ENCODE measurements around the gene TSNAXIP1.

TSNAXIP1 gene

DNA sequence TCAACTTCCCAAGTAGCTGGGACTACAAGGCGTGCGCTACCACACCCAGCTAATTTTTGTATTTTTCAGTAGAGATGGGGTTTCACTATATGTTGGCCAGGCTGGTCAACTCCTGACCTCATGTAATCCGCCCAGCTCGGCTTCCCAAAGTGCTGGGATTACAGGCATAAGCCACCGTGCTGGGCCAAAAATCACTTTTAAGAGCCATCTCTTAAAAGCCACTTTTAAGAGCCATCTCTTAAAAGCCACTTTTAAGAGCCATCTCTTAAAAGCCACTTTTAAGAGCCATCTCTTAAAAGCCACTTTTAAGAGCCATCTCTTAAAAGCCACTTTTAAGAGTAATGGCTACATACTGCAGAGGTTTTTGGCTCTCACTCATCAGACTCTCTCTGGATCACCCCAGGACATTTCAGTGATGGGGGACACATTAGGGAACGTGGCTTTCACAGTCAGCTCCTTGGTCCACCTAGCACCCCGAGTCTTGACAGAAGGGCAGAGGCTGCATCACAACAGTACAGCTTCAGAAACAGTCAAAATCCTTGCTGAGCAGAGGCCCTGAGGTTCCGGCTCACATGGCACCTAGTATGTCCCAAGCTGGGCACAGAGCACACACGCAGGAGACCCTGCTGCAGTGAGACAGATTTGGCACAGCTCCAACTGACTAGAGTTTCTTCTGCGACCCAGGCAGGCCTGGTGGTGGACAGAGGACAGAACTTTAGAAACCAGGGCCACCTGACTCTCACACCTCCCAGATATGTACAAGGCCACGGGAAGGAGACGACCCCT, 23.9 kb upstream of the TSNAXIP1 start:
- no peak overlapping the region for H3K4me3 ChIP-seq (ENCODE audit: low read depth in 1 of 5, low read length in 5 of 5)
- H3K36me3 ChIP-seq (ENCODE audit: control insufficient read depth in 5 of 5, insufficient read depth in 5 of 5, low read length in 5 of 5): peaks cover 0 to 5% (median 3%) of the 10 kb centered on the region in 5 donors
- no peaks in the 10 kb centered on the region for H3K27me3 ChIP-seq (ENCODE audit: control insufficient read depth in 5 of 5, insufficient read depth in 4 of 5, low read length in 5 of 5)
- peaks cover 0 to 5% (median 0%) of the 10 kb centered on the region in 5 donors for H3K4me1 ChIP-seq (ENCODE audit: control insufficient read depth in 5 of 5, insufficient read depth in 5 of 5, low read length in 5 of 5)
- H3K27ac ChIP-seq (ENCODE audit: low read depth, low read length): no peak overlapping the region
- no peak overlapping the region for H3K9ac ChIP-seq (ENCODE audit: low read length in 5 of 5)
- H3K9me3 ChIP-seq (ENCODE audit: control insufficient read depth in 5 of 5, low read length in 5 of 5): no peaks in the 10 kb centered on the region

DNA sequence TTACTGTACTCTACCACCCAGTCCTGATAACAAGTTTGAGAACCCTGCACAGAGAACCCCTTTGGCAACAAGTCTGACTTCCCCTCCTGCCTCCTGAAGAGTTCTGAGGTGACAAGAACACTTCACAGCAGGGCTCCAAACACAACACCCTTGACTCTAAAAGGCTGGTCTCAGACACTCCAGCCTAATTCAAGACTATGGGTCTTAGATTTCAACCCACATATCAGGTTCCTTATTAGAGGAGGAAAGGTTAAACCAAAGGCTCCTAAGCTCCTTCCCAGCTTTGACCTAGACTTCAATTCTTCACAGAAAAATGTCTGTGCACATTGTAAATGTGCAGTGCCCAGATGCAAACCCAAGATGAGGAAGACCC, 23.4 kb upstream of the TSNAXIP1 start:
- Histone ChIP-seq H3K27ac (ENCODE audit: low read depth, low read length) (no peak overlapping the region), H3K9me3 (ENCODE audit: control insufficient read depth in 5 of 5, low read length in 5 of 5) (no peaks in the 10 kb centered on the region), H3K4me3 (ENCODE audit: low read depth in 1 of 5, low read length in 5 of 5) (no peak overlapping the region), H3K36me3 (ENCODE audit: control insufficient read depth in 5 of 5, insufficient read depth in 5 of 5, low read length in 5 of 5) (peaks cover 0 to 5% (median 3%) of the 10 kb centered on the region in 5 donors), H3K27me3 (ENCODE audit: control insufficient read depth in 5 of 5, insufficient read depth in 4 of 5, low read length in 5 of 5) (no peaks in the 10 kb centered on the region), H3K9ac (ENCODE audit: low read length in 5 of 5) (no peak overlapping the region), H3K4me1 (ENCODE audit: control insufficient read depth in 5 of 5, insufficient read depth in 5 of 5, low read length in 5 of 5) (peaks cover 0 to 5% (median 0%) of the 10 kb centered on the region in 5 donors)

DNA sequence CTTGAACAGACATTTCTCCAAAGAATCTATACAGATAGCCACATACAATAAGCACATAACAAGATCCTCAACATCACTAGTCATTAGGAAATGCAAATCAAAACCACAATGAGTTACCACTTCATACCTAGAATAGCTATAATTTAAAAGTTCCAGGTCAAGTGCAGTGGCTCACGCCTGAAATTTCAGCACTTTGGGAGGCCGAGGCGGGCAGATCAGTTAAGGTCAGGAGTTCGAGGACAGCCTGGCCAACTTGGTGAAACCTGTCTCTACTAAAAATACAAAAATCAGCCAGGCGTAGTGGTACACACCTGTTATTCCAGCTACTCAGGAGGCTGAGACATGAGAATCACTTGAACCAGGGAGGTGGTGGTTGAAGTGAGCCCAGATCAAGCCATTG, 20.2 kb upstream of the TSNAXIP1 start:
- Histone ChIP-seq H3K9me3 (ENCODE audit: control insufficient read depth in 5 of 5, low read length in 5 of 5) (no peaks in the 10 kb centered on the region), H3K27me3 (ENCODE audit: control insufficient read depth in 5 of 5, insufficient read depth in 4 of 5, low read length in 5 of 5) (no peaks in the 10 kb centered on the region), H3K36me3 (ENCODE audit: control insufficient read depth in 5 of 5, insufficient read depth in 5 of 5, low read length in 5 of 5) (no peaks in the 10 kb centered on the region), H3K27ac (ENCODE audit: low read depth, low read length) (no peak overlapping the region), H3K4me3 (ENCODE audit: low read depth in 1 of 5, low read length in 5 of 5) (no peak overlapping the region), H3K4me1 (ENCODE audit: control insufficient read depth in 5 of 5, insufficient read depth in 5 of 5, low read length in 5 of 5) (peaks cover 0 to 5% (median 3%) of the 10 kb centered on the region in 5 donors), H3K9ac (ENCODE audit: low read length in 5 of 5) (no peak overlapping the region)

DNA sequence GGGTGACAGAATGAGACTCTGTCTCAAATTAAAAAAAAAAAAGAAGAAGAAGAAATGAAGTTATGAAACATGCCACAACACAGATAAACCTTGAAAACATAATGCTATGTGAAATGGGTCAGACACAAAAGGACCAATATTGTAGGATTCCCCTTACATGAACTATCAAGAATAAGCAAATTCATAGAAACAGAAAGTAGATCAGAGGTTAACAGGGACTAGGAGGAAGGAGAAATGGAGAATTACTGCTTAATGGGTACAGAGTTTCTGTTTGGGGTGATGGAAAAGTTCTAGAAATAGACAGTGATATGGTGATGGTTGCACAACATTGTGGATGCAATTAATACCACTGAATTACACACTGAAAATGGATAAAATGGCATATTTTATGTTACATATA, 16.6 kb upstream of the TSNAXIP1 start:
- Histone ChIP-seq H3K4me3 (ENCODE audit: low read depth in 1 of 5, low read length in 5 of 5) (no peak overlapping the region), H3K4me1 (ENCODE audit: control insufficient read depth in 5 of 5, insufficient read depth in 5 of 5, low read length in 5 of 5) (peaks cover 0 to 5% (median 3%) of the 10 kb centered on the region in 5 donors), H3K9ac (ENCODE audit: low read length in 5 of 5) (peak overlapping the region in 1 of 5 donors; percentile 11), H3K36me3 (ENCODE audit: control insufficient read depth in 5 of 5, insufficient read depth in 5 of 5, low read length in 5 of 5) (no peaks in the 10 kb centered on the region), H3K9me3 (ENCODE audit: control insufficient read depth in 5 of 5, low read length in 5 of 5) (no peaks in the 10 kb centered on the region), H3K27me3 (ENCODE audit: control insufficient read depth in 5 of 5, insufficient read depth in 4 of 5, low read length in 5 of 5) (no peaks in the 10 kb centered on the region), H3K27ac (ENCODE audit: low read depth, low read length) (no peak overlapping the region)

DNA sequence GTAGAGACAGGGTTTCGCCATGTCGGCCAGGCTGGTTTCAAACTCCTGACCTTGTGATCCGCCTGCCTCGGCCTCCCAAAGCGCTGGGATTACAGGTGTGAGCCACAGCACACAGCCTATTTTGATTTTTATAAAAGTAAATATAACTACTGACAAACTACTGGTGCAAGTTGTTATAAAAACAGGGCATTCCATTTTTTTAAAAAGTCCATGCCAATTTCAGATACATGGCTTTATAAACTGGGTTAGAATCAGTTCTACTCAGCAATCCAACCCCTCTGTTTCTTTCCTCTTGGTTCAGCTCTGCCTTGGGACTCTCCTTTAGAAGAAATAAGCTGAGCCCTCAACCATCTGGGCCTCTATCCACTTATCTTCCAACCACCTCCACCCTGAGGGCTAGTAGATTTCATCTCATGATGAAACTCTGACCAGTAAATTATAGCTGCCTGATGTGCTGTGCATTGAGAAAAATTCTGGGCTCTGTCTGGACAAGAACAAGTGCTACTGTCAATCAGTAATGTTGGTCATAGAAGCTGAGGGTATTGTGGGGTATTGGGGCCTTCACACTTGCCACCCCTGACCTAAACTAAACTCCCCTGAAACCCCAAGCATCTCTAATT, 10.5 kb upstream of the TSNAXIP1 start:
- H3K4me1 ChIP-seq (ENCODE audit: control insufficient read depth in 5 of 5, insufficient read depth in 5 of 5, low read length in 5 of 5): peaks cover 0 to 9% (median 8%) of the 10 kb centered on the region in 5 donors
- H3K9ac ChIP-seq (ENCODE audit: low read length in 5 of 5): no peak overlapping the region
- H3K27me3 ChIP-seq (ENCODE audit: control insufficient read depth in 5 of 5, insufficient read depth in 4 of 5, low read length in 5 of 5): no peaks in the 10 kb centered on the region
- H3K4me3 ChIP-seq (ENCODE audit: low read depth in 1 of 5, low read length in 5 of 5): no peak overlapping the region
- no peaks in the 10 kb centered on the region for H3K9me3 ChIP-seq (ENCODE audit: control insufficient read depth in 5 of 5, low read length in 5 of 5)
- H3K27ac ChIP-seq (ENCODE audit: low read depth, low read length): no peak overlapping the region
- H3K36me3 ChIP-seq (ENCODE audit: control insufficient read depth in 5 of 5, insufficient read depth in 5 of 5, low read length in 5 of 5): peaks cover 0 to 25% (median 8%) of the 10 kb centered on the region in 5 donors

GRCh38 chr16:67800338-67800926, 6.3 kb upstream of the TSNAXIP1 start:
- H3K27ac ChIP-seq (ENCODE audit: low read depth, low read length): no peak overlapping the region
- no peak overlapping the region for H3K4me3 ChIP-seq (ENCODE audit: low read depth in 1 of 5, low read length in 5 of 5)
- no peaks in the 10 kb centered on the region for H3K27me3 ChIP-seq (ENCODE audit: control insufficient read depth in 5 of 5, insufficient read depth in 4 of 5, low read length in 5 of 5)
- peak overlapping the region in 2 of 5 donors; percentile 2 to 20 for H3K9ac ChIP-seq (ENCODE audit: low read length in 5 of 5)
- no peaks in the 10 kb centered on the region for H3K9me3 ChIP-seq (ENCODE audit: control insufficient read depth in 5 of 5, low read length in 5 of 5)
- H3K4me1 ChIP-seq (ENCODE audit: control insufficient read depth in 5 of 5, insufficient read depth in 5 of 5, low read length in 5 of 5): peaks cover 5 to 17% (median 16%) of the 10 kb centered on the region in 5 donors
- peaks cover 5 to 45% (median 17%) of the 10 kb centered on the region in 5 donors for H3K36me3 ChIP-seq (ENCODE audit: control insufficient read depth in 5 of 5, insufficient read depth in 5 of 5, low read length in 5 of 5)

GRCh38 chr16:67801241-67801640, 5.4 kb upstream of the TSNAXIP1 start:
- Histone ChIP-seq H3K27ac (ENCODE audit: low read depth, low read length) (no peak overlapping the region), H3K4me3 (ENCODE audit: low read depth in 1 of 5, low read length in 5 of 5) (no peak overlapping the region), H3K36me3 (ENCODE audit: control insufficient read depth in 5 of 5, insufficient read depth in 5 of 5, low read length in 5 of 5) (peaks cover 5 to 44% (median 17%) of the 10 kb centered on the region in 5 donors), H3K4me1 (ENCODE audit: control insufficient read depth in 5 of 5, insufficient read depth in 5 of 5, low read length in 5 of 5) (peaks cover 8 to 24% (median 24%) of the 10 kb centered on the region in 5 donors), H3K9ac (ENCODE audit: low read length in 5 of 5) (no peak overlapping the region), H3K9me3 (ENCODE audit: control insufficient read depth in 5 of 5, low read length in 5 of 5) (no peaks in the 10 kb centered on the region), H3K27me3 (ENCODE audit: control insufficient read depth in 5 of 5, insufficient read depth in 4 of 5, low read length in 5 of 5) (no peaks in the 10 kb centered on the region)

- H3K27ac ChIP-seq (ENCODE audit: low read depth, low read length): no peak overlapping the region
- H3K9me3 ChIP-seq (ENCODE audit: control insufficient read depth in 5 of 5, low read length in 5 of 5): no peaks in the 10 kb centered on the region
- peaks cover 5 to 38% (median 17%) of the 10 kb centered on the region in 5 donors for H3K36me3 ChIP-seq (ENCODE audit: control insufficient read depth in 5 of 5, insufficient read depth in 5 of 5, low read length in 5 of 5)
- H3K4me1 ChIP-seq (ENCODE audit: control insufficient read depth in 5 of 5, insufficient read depth in 5 of 5, low read length in 5 of 5): peaks cover 8 to 26% (median 24%) of the 10 kb centered on the region in 5 donors
- H3K4me3 ChIP-seq (ENCODE audit: low read depth in 1 of 5, low read length in 5 of 5): no peak overlapping the region
- H3K27me3 ChIP-seq (ENCODE audit: control insufficient read depth in 5 of 5, insufficient read depth in 4 of 5, low read length in 5 of 5): no peaks in the 10 kb centered on the region
- peak overlapping the region in 1 of 5 donors; percentile 20 for H3K9ac ChIP-seq (ENCODE audit: low read length in 5 of 5)
Observed at GRCh38 chr16:67801883-67802282, 4.8 kb upstream of the TSNAXIP1 start.

DNA sequence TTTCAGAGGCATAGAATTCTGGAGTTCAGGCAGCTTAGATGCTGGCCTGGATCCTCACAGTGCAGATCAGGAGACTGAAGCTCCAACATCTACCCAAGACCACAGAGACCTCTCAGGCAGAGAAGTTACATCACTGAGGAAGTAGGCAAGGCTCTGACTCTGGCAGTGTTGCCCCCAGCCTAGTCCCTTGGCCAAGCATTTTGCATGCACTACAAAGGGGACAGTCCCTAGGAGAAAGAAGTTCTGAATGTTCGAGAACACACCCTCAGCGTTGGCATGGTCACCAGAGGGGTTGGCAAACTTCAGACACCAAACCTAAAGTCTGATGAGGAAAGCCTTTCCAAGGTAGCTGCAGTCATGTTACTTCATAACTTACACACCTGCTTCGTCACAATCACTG, 2.8 kb upstream of the TSNAXIP1 start:
- Histone ChIP-seq H3K27me3 (ENCODE audit: control insufficient read depth in 5 of 5, insufficient read depth in 4 of 5, low read length in 5 of 5) (no peaks in the 10 kb centered on the region), H3K9ac (ENCODE audit: low read length in 5 of 5) (no peak overlapping the region), H3K9me3 (ENCODE audit: control insufficient read depth in 5 of 5, low read length in 5 of 5) (no peaks in the 10 kb centered on the region), H3K27ac (ENCODE audit: low read depth, low read length) (no peak overlapping the region), H3K36me3 (ENCODE audit: control insufficient read depth in 5 of 5, insufficient read depth in 5 of 5, low read length in 5 of 5) (peaks cover 3 to 34% (median 9%) of the 10 kb centered on the region in 5 donors), H3K4me1 (ENCODE audit: control insufficient read depth in 5 of 5, insufficient read depth in 5 of 5, low read length in 5 of 5) (peaks cover 12 to 32% (median 29%) of the 10 kb centered on the region in 5 donors), H3K4me3 (ENCODE audit: low read depth in 1 of 5, low read length in 5 of 5) (no peak overlapping the region)

Data from subcutaneous abdominal adipose tissue (tissue), 5 donors.